GM23338 (cell line): ENCODE data around the gene PER3.

Experiments
- CREB1 ChIP-seq: fragments of 250-450 bp; sonication (Bioruptor Pico); IDR thresholded peaks from 2 replicates; pipeline ENCODE4 v1.5.0; 2020; ENCODE audit warnings: low read depth, mild to moderate bottlenecking, moderate library complexity
- EZH2 ChIP-seq: fragments of 200-600 bp; sonication (generic); IDR thresholded peaks from one replicate; pipeline ENCODE4 v1.8.0; 2017; ENCODE audit warnings: antibody characterized with exemption, mild to moderate bottlenecking, low read depth; ENCODE audit not compliant: unreplicated experiment
- EZH2phosphoT487 ChIP-seq: fragments of 200-600 bp; sonication (generic); IDR thresholded peaks from one replicate; pipeline ENCODE4 v1.8.1; 2018; ENCODE audit warnings: antibody characterized with exemption; ENCODE audit not compliant: unreplicated experiment
- ZNF331 ChIP-seq: fragments of 250-450 bp; sonication (Bioruptor Pico); IDR thresholded peaks from 2 replicates; pipeline ENCODE4 v1.5.0; 2020; ENCODE audit warnings: low read depth, mild to moderate bottlenecking, moderate library complexity
- TF ChIP-seq, protein P1 (sequence below), 2 experiments: fragments of 200-600 bp in 1 of 2; sonication (generic) in 1 of 2; conservative IDR thresholded peaks; 2 replicates each; pipeline versions ENCODE4 v1.5.1 to v1.6.1; 2016 to 2017; ENCODE audit warnings: antibody characterized with exemption in 2 of 2, low read depth in 2 of 2, mild to moderate bottlenecking in 2 of 2, moderate library complexity in 1 of 2
- TF ChIP-seq, protein P2 (sequence below): IDR thresholded peaks from one replicate; pipeline ENCODE4 v1.6.1; 2018; ENCODE audit warnings: antibody characterized with exemption; ENCODE audit not compliant: unreplicated experiment

DNA sequence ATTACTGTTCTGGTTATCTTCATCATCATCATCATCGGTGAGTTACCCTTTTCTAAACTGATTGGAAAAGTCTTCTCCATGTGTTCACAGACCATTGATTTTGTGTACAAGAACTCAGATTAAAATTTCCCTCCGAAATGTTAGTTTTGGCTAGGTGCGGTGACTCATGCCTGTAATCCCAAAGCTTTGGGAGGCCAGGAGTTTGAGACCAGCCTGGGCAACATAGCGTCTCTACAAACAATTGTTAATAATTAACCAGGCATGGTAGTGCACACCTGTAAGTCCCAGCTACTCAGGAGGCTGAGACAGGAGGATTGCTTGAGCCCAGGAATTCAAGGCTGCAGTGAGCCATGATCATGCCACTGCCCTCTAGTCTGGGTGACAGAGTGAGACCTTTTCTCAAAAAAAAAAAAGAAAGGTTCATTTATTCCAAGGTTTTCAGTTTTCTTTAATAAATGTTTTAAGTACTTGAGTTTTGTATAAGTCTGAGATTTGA lies 5.9 kb upstream of the PER3 start:
- TF ChIP-seq, protein P1, sequence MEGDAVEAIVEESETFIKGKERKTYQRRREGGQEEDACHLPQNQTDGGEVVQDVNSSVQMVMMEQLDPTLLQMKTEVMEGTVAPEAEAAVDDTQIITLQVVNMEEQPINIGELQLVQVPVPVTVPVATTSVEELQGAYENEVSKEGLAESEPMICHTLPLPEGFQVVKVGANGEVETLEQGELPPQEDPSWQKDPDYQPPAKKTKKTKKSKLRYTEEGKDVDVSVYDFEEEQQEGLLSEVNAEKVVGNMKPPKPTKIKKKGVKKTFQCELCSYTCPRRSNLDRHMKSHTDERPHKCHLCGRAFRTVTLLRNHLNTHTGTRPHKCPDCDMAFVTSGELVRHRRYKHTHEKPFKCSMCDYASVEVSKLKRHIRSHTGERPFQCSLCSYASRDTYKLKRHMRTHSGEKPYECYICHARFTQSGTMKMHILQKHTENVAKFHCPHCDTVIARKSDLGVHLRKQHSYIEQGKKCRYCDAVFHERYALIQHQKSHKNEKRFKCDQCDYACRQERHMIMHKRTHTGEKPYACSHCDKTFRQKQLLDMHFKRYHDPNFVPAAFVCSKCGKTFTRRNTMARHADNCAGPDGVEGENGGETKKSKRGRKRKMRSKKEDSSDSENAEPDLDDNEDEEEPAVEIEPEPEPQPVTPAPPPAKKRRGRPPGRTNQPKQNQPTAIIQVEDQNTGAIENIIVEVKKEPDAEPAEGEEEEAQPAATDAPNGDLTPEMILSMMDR (conservative IDR thresholded peaks at IDR 0.05; ENCODE audit: low read depth in 2 of 2), result no peak
- no peak for TF ChIP-seq EZH2phosphoT487
- TF ChIP-seq EZH2, result no peak
- no peak for TF ChIP-seq ZNF331 (CRISPR knock-in tag)
- TF ChIP-seq, protein P2, sequence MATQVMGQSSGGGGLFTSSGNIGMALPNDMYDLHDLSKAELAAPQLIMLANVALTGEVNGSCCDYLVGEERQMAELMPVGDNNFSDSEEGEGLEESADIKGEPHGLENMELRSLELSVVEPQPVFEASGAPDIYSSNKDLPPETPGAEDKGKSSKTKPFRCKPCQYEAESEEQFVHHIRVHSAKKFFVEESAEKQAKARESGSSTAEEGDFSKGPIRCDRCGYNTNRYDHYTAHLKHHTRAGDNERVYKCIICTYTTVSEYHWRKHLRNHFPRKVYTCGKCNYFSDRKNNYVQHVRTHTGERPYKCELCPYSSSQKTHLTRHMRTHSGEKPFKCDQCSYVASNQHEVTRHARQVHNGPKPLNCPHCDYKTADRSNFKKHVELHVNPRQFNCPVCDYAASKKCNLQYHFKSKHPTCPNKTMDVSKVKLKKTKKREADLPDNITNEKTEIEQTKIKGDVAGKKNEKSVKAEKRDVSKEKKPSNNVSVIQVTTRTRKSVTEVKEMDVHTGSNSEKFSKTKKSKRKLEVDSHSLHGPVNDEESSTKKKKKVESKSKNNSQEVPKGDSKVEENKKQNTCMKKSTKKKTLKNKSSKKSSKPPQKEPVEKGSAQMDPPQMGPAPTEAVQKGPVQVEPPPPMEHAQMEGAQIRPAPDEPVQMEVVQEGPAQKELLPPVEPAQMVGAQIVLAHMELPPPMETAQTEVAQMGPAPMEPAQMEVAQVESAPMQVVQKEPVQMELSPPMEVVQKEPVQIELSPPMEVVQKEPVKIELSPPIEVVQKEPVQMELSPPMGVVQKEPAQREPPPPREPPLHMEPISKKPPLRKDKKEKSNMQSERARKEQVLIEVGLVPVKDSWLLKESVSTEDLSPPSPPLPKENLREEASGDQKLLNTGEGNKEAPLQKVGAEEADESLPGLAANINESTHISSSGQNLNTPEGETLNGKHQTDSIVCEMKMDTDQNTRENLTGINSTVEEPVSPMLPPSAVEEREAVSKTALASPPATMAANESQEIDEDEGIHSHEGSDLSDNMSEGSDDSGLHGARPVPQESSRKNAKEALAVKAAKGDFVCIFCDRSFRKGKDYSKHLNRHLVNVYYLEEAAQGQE, result no peak
- TF ChIP-seq CREB1 (CRISPR knock-in tag), result no peak
